Vagina (tissue), 2 donors: ENCODE data around the gene ATP5F1C. TPM values are rescaled to one million over a fixed set of nuclear protein-coding genes. Genes with fewer than 3 reads are reported as not detected.
"Not testable (repeated sequence)": the region's sequence is repeated elsewhere in the genome, so short reads cannot be mapped to it uniquely, and the experiment has no call there.

Experiments
- DNase-seq, 2 donors: peaks; one replicate each; pipeline ENCODE4 v3.0.0-alpha.2; 2017; ENCODE audit errors: extremely low spot score in 2 of 2
- H3K27ac ChIP-seq: fragments of 200-600 bp; sonication (generic); one replicate; pipeline ENCODE4 v1.5.1; 2019
- H3K27me3 ChIP-seq: fragments of 200-600 bp; sonication (generic); one replicate; pipeline ENCODE4 v1.5.1; 2019
- H3K36me3 ChIP-seq, 2 donors: fragments of 200-600 bp; sonication (generic); one replicate each; pipeline ENCODE4 v1.5.1; 2017 to 2019
- H3K4me1 ChIP-seq: fragments of 200-600 bp; sonication (generic); one replicate; pipeline ENCODE4 v1.5.1; 2019
- H3K4me3 ChIP-seq, 2 donors: fragments of 200-600 bp; sonication (generic); 1 replicate in 1 of 2; 2 replicates in 1 of 2; pipeline ENCODE4 v1.5.1; 2016 to 2019
- H3K9me3 ChIP-seq: fragments of 200-600 bp; sonication (generic); one replicate; pipeline ENCODE4 v1.5.1; 2019
- POLR2A ChIP-seq, 2 donors: fragments of 450-650 bp; IDR thresholded peaks; one replicate each; pipeline ENCODE4 v1.6.1; 2017; ENCODE audit warnings: antibody characterized with exemption in 2 of 2, mild to moderate bottlenecking in 2 of 2, moderate library complexity in 2 of 2
- POLR2AphosphoS5 ChIP-seq, 2 donors: sonication (generic); formaldehyde crosslinking; IDR thresholded peaks; one replicate each; pipeline ENCODE4 v1.9.0; 2017; ENCODE audit warnings: antibody characterized with exemption in 2 of 2, mild to moderate bottlenecking in 2 of 2, low read depth in 1 of 2; ENCODE audit not compliant: insufficient read depth in 1 of 2
- intact Hi-C: fragments of 100-400 bp; cut with DNase I; formaldehyde crosslinking; loops from one replicate; pipeline ENCODE4 v1.15.1; 2023
- total RNA-seq: library from RNA; depleted of rRNA; stranded (reverse); fragments of >200 nt; gene quantifications from one replicate; pipeline ENCODE4 v1.2.3, GENCODE V29; 2016
- TF ChIP-seq, protein P1 (sequence below), 3 experiments: fragments of 450-650 bp in 2 of 3; fragments of 200-600 bp in 1 of 3; sonication (generic) in 1 of 3; IDR thresholded peaks; one replicate each; pipeline ENCODE4 v1.5.1; 2017 to 2019; ENCODE audit warnings: antibody characterized with exemption in 3 of 3, mild to moderate bottlenecking in 2 of 3, moderate library complexity in 2 of 3

Gene ATP5F1C
- total RNA-seq, 1 donor from 2014 or later, result 188 TPM

DNA sequence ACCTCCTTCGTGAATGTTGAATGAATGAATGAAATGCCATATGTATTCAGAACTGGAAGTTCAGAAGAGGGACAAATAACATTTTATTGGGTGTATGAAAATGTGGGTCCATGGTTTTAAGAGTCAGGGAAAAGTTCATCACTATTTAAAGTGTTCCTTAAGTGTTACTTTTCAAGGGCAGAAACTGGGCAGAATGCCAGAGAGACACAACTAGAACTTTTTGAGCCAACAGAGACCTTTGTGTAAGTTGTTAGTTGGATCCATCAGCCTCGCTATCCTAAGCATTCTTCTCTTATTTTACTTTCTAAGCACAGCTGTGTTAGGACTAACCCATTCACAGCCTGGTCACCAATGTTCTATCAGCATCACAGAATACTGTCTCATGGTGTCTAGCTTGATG lies 16.8 kb downstream of the ATP5F1C start:
- TF ChIP-seq POLR2AphosphoS5 (IDR thresholded peaks at IDR 0.05; ENCODE audit: insufficient read depth in 1 of 2, low read depth in 1 of 2), result no peak
- no peak for TF ChIP-seq POLR2A (IDR thresholded peaks at IDR 0.05)
- TF ChIP-seq, protein P1, sequence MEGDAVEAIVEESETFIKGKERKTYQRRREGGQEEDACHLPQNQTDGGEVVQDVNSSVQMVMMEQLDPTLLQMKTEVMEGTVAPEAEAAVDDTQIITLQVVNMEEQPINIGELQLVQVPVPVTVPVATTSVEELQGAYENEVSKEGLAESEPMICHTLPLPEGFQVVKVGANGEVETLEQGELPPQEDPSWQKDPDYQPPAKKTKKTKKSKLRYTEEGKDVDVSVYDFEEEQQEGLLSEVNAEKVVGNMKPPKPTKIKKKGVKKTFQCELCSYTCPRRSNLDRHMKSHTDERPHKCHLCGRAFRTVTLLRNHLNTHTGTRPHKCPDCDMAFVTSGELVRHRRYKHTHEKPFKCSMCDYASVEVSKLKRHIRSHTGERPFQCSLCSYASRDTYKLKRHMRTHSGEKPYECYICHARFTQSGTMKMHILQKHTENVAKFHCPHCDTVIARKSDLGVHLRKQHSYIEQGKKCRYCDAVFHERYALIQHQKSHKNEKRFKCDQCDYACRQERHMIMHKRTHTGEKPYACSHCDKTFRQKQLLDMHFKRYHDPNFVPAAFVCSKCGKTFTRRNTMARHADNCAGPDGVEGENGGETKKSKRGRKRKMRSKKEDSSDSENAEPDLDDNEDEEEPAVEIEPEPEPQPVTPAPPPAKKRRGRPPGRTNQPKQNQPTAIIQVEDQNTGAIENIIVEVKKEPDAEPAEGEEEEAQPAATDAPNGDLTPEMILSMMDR (IDR thresholded peaks at IDR 0.05), result no peak
- Histone ChIP-seq H3K4me1 (no peaks in the 10 kb centered on the region), H3K4me3 (no peak overlapping the region), H3K9me3 (no peaks in the 10 kb centered on the region), H3K27ac (no peak overlapping the region), H3K27me3 (no peaks in the 10 kb centered on the region), H3K36me3 (peaks cover 0 to 90% of the 10 kb centered on the region in 2 donors)
- intact Hi-C loops, result no loop called here
- no peak for DNase-seq

DNA sequence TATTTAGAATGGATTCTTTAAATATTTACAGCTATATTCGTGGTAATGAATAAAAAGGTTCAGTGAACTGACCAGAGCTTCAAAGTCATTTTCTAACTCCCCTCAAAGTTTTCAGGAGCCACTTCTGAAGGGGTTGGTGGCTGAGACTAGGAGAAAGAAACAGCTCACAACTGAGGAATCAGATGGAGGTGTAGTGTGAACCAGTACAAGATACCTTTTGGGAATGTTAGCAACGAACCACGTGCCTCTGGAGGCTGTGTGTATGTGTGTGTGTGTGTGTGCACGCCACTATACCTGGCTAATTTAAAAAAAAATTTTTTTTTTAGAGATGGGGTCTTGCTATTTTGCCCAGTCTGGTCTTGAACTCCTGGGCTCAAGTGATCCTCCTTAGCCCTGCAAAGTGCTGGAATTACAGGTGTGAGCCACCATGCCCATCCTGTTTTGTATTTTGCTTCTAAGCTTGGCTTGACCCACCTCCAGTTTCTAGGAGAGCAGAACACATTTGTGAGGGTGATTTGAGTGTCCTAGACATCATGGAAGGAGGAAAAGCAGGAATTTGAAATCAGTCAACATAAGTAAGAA lies 20.8 kb downstream of the ATP5F1C start:
- H3K27ac ChIP-seq, result no peak overlapping the region
- peaks cover 0 to 50% of the 10 kb centered on the region in 2 donors for H3K36me3 ChIP-seq

DNA sequence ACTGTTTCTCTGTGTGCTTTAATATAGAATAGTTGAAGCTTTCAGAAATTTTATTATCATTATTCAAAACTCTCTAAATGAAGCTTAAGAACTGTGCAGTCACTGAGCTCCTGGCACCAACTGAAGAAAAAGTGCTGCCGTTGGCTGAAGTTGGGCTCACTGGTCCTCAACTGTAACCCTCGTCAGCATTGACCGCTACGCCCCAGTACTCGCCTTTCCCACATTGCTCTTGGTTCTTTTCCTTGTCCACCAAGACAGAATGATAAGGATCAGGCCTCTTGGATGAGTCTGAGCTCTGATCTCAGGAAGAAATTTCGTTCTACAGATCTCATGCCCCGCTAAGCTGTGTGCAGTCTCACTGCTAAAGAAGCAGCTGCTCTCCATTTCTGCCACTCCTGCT lies 22.5 kb downstream of the ATP5F1C start:
- H3K4me1 ChIP-seq, result no peaks in the 10 kb centered on the region
- H3K27ac ChIP-seq, result no peak overlapping the region
- TF ChIP-seq POLR2A (IDR thresholded peaks at IDR 0.05) (no peak), POLR2AphosphoS5 (IDR thresholded peaks at IDR 0.05; ENCODE audit: insufficient read depth in 1 of 2, low read depth in 1 of 2) (no peak)
- TF ChIP-seq, protein P1 (IDR thresholded peaks at IDR 0.05), result no peak
- no peaks in the 10 kb centered on the region for H3K27me3 ChIP-seq
- H3K9me3 ChIP-seq, result no peaks in the 10 kb centered on the region
- intact Hi-C loops, result no loop called here
- no peak for DNase-seq
- H3K36me3 ChIP-seq, result peaks cover 0 to 33% of the 10 kb centered on the region in 2 donors
- H3K4me3 ChIP-seq, result no peak overlapping the region

More for the DNA sequence above, 20.8 kb downstream of the ATP5F1C start:
- Histone ChIP-seq H3K9me3 (no peaks in the 10 kb centered on the region), H3K4me1 (no peaks in the 10 kb centered on the region), H3K27me3 (no peaks in the 10 kb centered on the region), H3K4me3 (no peak overlapping the region)
- intact Hi-C loops, result no loop called here
- DNase-seq, result no peak
- no peak for TF ChIP-seq POLR2A (IDR thresholded peaks at IDR 0.05)

DNA sequence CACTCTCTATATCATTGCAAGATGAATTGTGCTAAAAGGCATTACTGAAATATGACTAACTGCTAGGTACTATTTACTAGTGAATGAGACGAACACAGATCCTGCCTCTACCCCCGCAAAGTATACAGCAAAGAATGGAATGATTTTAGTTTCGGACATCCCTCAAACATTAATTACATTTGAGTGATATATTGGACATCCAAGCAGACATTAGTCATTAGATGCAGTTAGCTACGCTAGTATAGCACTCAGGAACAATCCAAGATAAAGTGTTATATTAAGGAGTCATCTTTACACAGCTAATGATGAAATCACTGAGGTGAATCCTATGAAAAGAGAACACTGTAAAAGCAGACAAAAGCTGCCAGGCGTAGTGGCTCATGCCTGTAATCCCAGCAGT lies 23.0 kb downstream of the ATP5F1C start:
- intact Hi-C loops, result no loop called here

DNA sequence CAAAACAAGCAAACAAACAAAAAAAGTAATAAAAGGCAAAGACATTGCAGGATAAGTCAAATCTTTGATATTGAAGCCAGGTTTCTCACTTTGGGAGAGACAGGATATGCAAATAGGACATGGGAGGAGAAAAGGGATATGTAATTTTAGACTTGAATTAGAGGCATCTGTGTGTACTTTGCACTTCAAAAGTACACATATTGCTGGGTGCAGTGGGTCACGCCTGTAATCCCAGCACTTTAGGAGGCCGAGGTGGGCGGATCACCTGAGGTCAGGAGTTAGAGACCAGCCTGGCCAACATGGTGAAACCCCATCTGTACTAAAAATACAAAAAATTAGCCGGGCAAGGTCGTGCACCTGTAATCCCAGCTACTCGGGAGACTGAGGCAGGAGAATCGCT lies 23.8 kb downstream of the ATP5F1C start:
- H3K9me3 ChIP-seq, H3K4me3 ChIP-seq, DNase-seq, H3K27me3 ChIP-seq, intact Hi-C loops, H3K27ac ChIP-seq, H3K4me1 ChIP-seq: not testable (repeated sequence)
- peaks cover 0 to 24% of the 10 kb centered on the region in 2 donors for H3K36me3 ChIP-seq

More for the DNA sequence above, 23.0 kb downstream of the ATP5F1C start:
- Histone ChIP-seq H3K27ac (no peak overlapping the region), H3K9me3 (no peaks in the 10 kb centered on the region), H3K4me1 (no peaks in the 10 kb centered on the region), H3K4me3 (no peak overlapping the region), H3K27me3 (no peaks in the 10 kb centered on the region), H3K36me3 (peaks cover 0 to 29% of the 10 kb centered on the region in 2 donors)
- no peak for TF ChIP-seq POLR2AphosphoS5 (IDR thresholded peaks at IDR 0.05; ENCODE audit: insufficient read depth in 1 of 2, low read depth in 1 of 2)
- no peak for TF ChIP-seq POLR2A (IDR thresholded peaks at IDR 0.05)
- TF ChIP-seq, protein P1 (IDR thresholded peaks at IDR 0.05), result no peak
- DNase-seq, result no peak

DNA sequence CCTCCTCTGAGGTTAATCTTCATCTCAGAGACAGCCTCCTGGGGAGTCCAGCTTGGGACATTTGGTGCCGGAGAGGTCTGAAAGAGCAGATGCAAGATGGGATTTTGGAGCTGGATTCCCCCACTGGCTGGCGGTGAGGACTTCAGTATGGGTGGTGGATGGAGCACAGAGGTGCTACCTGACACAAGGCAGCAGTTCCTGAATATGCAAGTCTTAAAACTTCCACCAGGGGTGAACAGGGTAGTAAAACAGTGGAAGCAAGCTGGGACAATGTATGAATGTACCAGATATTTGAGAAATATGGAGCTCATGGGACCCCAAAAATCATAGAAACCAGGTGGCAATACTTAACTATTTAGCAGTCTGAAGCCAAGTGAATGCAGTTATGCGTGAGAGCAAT lies 25.5 kb downstream of the ATP5F1C start:
- intact Hi-C loops, result no loop called here
- DNase-seq, result no peak
- H3K27me3 ChIP-seq, result no peaks in the 10 kb centered on the region
- H3K27ac ChIP-seq, result no peak overlapping the region
- no peak for TF ChIP-seq POLR2AphosphoS5 (IDR thresholded peaks at IDR 0.05; ENCODE audit: insufficient read depth in 1 of 2, low read depth in 1 of 2)
- TF ChIP-seq, protein P1 (IDR thresholded peaks at IDR 0.05), result no peak
- H3K9me3 ChIP-seq, result no peaks in the 10 kb centered on the region
- no peak overlapping the region for H3K4me3 ChIP-seq
- peaks cover 6% of the 10 kb centered on the region for H3K4me1 ChIP-seq
- peaks cover 0 to 7% of the 10 kb centered on the region in 2 donors for H3K36me3 ChIP-seq
